ENCODE results near the gene INTS4. TPM values are rescaled to one million over a fixed set of nuclear protein-coding genes. Genes with fewer than 3 reads are reported as not detected.

Gene INTS4
- total and polyA plus RNA-seq, 2 of the 8 experiments (the other 6 are each of a cell fraction or from before 2014, with no cell fraction given) = 27.0 to 31.3 TPM

DNA sequence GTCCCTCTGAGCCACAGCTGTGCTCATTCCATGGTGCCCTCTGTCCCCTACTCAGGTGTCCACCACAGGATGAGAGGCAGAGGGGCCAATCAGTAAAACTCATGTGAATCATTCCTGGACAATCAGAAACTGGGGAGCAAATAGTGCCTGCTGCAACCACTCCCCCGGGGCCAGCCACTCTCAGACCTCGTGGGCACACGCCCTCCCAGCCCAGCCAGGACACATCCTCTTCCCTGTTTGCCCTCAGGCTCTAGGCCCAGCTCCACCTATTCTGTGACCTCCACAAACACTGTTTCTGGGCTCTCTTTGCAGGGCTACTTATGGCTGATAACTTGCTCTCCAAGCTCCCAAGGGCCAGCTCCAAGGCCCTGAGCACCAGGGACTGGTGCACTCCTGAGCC, 42.6 kb upstream of the INTS4 start:
- no peaks in the 10 kb centered on the region for H4K20me1 ChIP-seq (replicated peaks in 1 of 2; ENCODE audit: control insufficient read depth in 1 of 2, insufficient read depth in 2 of 2, low read length in 2 of 2)
- H3K27me3 ChIP-seq (replicated peaks in 1 of 4; ENCODE audit: control insufficient read depth in 3 of 4, extremely low read depth in 1 of 4, insufficient read depth in 3 of 4, low read length in 3 of 4) = no peaks in the 10 kb centered on the region
- peaks cover 0 to 7% (median 3%) of the 10 kb centered on the region in 4 experiments; a peak in 3 of 7 replicates for H3K4me1 ChIP-seq (replicated peaks in 1 of 4; ENCODE audit: control insufficient read depth in 3 of 4, insufficient read depth in 4 of 4, low read length in 3 of 4)
- H2AK5ac ChIP-seq (ENCODE audit: low read depth, low read length) = no peak overlapping the region
- no peak overlapping the region for H3K23ac ChIP-seq (ENCODE audit: insufficient read length)
- peak overlapping the region; percentile 39; the same call in 1 of the 2 replicates for H4K8ac ChIP-seq (ENCODE audit: extremely low read depth, insufficient read depth, low read length)
- H2BK12ac ChIP-seq (ENCODE audit: low read depth, low read length) = no peak overlapping the region
- H3K23me2 ChIP-seq (ENCODE audit: low read depth, low read length) = no peaks in the 10 kb centered on the region
- ChIA-PET POLR2A (ENCODE audit: partially characterized antibody) (interaction anchor here (0.6 to 1.0 kb wide), 3 partner anchors 17 to 467 kb away, joined by 3 to 4 read pairs (median 3); partner anchors contain the start of gene ALG8), CTCF (ENCODE audit: partially characterized antibody) (interaction anchor here (0.9 to 9.0 kb wide), 5 partner anchors 8 to 528 kb away, joined by 3 to 92 read pairs (median 4); no protein-coding TSS in a partner anchor)
- H3K27ac ChIP-seq (ENCODE audit: low read depth, low read length) = no peak overlapping the region
- no peak overlapping the region for H4K5ac ChIP-seq (ENCODE audit: insufficient read length, low read depth, low read length)
- no peak overlapping the region for H2BK5ac ChIP-seq (ENCODE audit: low read depth, low read length)
- no peak overlapping the region for H3K18ac ChIP-seq (ENCODE audit: extremely low read depth, low read length)
- no peak overlapping the region for H2BK20ac ChIP-seq (ENCODE audit: low read length)
- no peak overlapping the region for H3K56ac ChIP-seq (replicated peaks; ENCODE audit: insufficient read length, low read depth, low read length)
- no peak for TF ChIP-seq EGR1 (IDR thresholded peaks at IDR 0.05; ENCODE audit: borderline replicate concordance, low read depth, low read length)
- TF ChIP-seq, protein P1, sequence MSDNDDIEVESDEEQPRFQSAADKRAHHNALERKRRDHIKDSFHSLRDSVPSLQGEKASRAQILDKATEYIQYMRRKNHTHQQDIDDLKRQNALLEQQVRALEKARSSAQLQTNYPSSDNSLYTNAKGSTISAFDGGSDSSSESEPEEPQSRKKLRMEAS (IDR thresholded peaks at IDR 0.05) = no peak
- TF ChIP-seq, protein P2, sequence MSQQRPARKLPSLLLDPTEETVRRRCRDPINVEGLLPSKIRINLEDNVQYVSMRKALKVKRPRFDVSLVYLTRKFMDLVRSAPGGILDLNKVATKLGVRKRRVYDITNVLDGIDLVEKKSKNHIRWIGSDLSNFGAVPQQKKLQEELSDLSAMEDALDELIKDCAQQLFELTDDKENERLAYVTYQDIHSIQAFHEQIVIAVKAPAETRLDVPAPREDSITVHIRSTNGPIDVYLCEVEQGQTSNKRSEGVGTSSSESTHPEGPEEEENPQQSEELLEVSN (IDR thresholded peaks at IDR 0.05) = no peak
- TF ChIP-seq ASH2L (IDR thresholded peaks at IDR 0.05; ENCODE audit: low read length) = no peak
- no peak for TF ChIP-seq TAF1 (IDR thresholded peaks at IDR 0.05; ENCODE audit: low read depth, low read length)
- no peak for TF ChIP-seq MAFK (IDR thresholded peaks at IDR 0.05; ENCODE audit: low read depth, low read length)
- TF ChIP-seq PHF8 (conservative IDR thresholded peaks at IDR 0.05; ENCODE audit: low read depth, low read length) = no peak
- TF ChIP-seq NRF1 (IDR thresholded peaks at IDR 0.05; ENCODE audit: low read depth, low read length) = no peak
- TF ChIP-seq RNF2 (IDR thresholded peaks at IDR 0.05; ENCODE audit: borderline replicate concordance, low read depth, low read length, missing control alignments, poor library complexity, severe bottlenecking) = no peak
- no peak for TF ChIP-seq CBX8 (IDR thresholded peaks at IDR 0.05; ENCODE audit: borderline replicate concordance, low read depth, low read length)
- TF ChIP-seq ATF2 (IDR thresholded peaks at IDR 0.05; ENCODE audit: low read length) = no peak
- no peaks in the 10 kb centered on the region for H3K79me1 ChIP-seq (ENCODE audit: low read depth, low read length)
- DNase-seq (ENCODE audit: low read depth in 1 of 2, low spot score in 2 of 2) = no peak
- H3K36me3 ChIP-seq (ENCODE audit: control insufficient read depth in 2 of 4, insufficient read depth in 4 of 4, low read length in 3 of 4) = no peaks in the 10 kb centered on the region
- H3K4ac ChIP-seq (replicated peaks; ENCODE audit: insufficient read length, low read depth, low read length) = no peak overlapping the region
- no peak overlapping the region for H2BK120ac ChIP-seq (replicated peaks; ENCODE audit: low read depth, low read length)
- WGBS, 2 experiments (ENCODE audit: extremely low coverage in 1 of 2, insufficient coverage in 1 of 2, insufficient read length in 1 of 2, insufficient replicate concordance in 2 of 2, low coverage in 1 of 2, low lambda C conversion rate in 2 of 2, missing lambda C conversion rate in 1 of 2) = 91% methylated on average over 3 of the region's 3 CpGs; no CpG with 5 or more reads in 1 of the 2 experiments
- H2BK15ac ChIP-seq (ENCODE audit: low read length) = no peak overlapping the region
- no peak overlapping the region for H2AFZ ChIP-seq (ENCODE audit: low read length)
- H3K9ac ChIP-seq (replicated peaks in 1 of 4; ENCODE audit: extremely low read depth in 1 of 4, low read depth in 3 of 4, low read length in 3 of 4) = no peak overlapping the region
- no peak overlapping the region for H4K91ac ChIP-seq (replicated peaks; ENCODE audit: insufficient read length, low read length)
- FAIRE-seq = no peak
- H3K14ac ChIP-seq (ENCODE audit: insufficient read length) = no peak overlapping the region
- no peaks in the 10 kb centered on the region for H3K9me3 ChIP-seq (ENCODE audit: insufficient read depth in 2 of 2, low read depth in 1 of 2, low read length in 1 of 2)
- no peaks in the 10 kb centered on the region for H3K79me2 ChIP-seq (ENCODE audit: control insufficient read depth in 1 of 2, insufficient read depth in 2 of 2, low read length in 2 of 2)
- no peak overlapping the region for H3K4me2 ChIP-seq (ENCODE audit: insufficient read depth in 1 of 2, low read depth in 2 of 2, low read length in 2 of 2)
- no peak overlapping the region for H3K4me3 ChIP-seq (ENCODE audit: extremely low read depth in 1 of 4, insufficient read depth in 2 of 4, low read depth in 3 of 4, low read length in 4 of 4)
